ENCODE data around the gene HECW1. TPM values are rescaled to one million over a fixed set of nuclear protein-coding genes. Genes with fewer than 3 reads are reported as not detected.
A peak's percentile ranks its signal among the peaks of the same experiment; 100 is the strongest.

HECW1 gene
- total RNA-seq, 1 donor from 2014 or later = 1.6 TPM

GRCh38 chr7:43113622-43114457 is 1.4 kb downstream of the HECW1 start:
- intact Hi-C loops (cut with DNase I) = no loop called here
- TF ChIP-seq, protein P1, sequence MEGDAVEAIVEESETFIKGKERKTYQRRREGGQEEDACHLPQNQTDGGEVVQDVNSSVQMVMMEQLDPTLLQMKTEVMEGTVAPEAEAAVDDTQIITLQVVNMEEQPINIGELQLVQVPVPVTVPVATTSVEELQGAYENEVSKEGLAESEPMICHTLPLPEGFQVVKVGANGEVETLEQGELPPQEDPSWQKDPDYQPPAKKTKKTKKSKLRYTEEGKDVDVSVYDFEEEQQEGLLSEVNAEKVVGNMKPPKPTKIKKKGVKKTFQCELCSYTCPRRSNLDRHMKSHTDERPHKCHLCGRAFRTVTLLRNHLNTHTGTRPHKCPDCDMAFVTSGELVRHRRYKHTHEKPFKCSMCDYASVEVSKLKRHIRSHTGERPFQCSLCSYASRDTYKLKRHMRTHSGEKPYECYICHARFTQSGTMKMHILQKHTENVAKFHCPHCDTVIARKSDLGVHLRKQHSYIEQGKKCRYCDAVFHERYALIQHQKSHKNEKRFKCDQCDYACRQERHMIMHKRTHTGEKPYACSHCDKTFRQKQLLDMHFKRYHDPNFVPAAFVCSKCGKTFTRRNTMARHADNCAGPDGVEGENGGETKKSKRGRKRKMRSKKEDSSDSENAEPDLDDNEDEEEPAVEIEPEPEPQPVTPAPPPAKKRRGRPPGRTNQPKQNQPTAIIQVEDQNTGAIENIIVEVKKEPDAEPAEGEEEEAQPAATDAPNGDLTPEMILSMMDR (IDR thresholded peaks at IDR 0.05) = no peak

GRCh38 chr7:43114458-43114780 is 2.0 kb downstream of the HECW1 start:
- peaks cover 74% of the 10 kb centered on the region for H3K27me3 ChIP-seq
- ATAC-seq (no peak), DNase-seq (no peak)
- peaks cover 13% of the 10 kb centered on the region for H3K4me1 ChIP-seq
- no peaks in the 10 kb centered on the region for H3K36me3 ChIP-seq
- H3K27ac ChIP-seq = no peak overlapping the region
- no peak overlapping the region for H3K4me3 ChIP-seq
- no peaks in the 10 kb centered on the region for H3K9me3 ChIP-seq
- intact Hi-C loops (cut with DNase I) = no loop called here
- TF ChIP-seq, protein P1 (IDR thresholded peaks at IDR 0.05) = no peak

More at GRCh38 chr7:43113622-43114457, 1.4 kb downstream of the HECW1 start:
- ATAC-seq = peak; percentile 11
- peak overlapping the region; percentile 38 for H3K4me3 ChIP-seq
- H3K27me3 ChIP-seq = peaks cover 74% of the 10 kb centered on the region
- no peaks in the 10 kb centered on the region for H3K9me3 ChIP-seq
- no peak for DNase-seq
- no peaks in the 10 kb centered on the region for H3K36me3 ChIP-seq
- H3K4me1 ChIP-seq = peaks cover 13% of the 10 kb centered on the region
- H3K27ac ChIP-seq = no peak overlapping the region

GRCh38 chr7:43116451-43116850 is 4.0 kb downstream of the HECW1 start:
- DNase-seq (no peak), ATAC-seq (no peak)
- intact Hi-C loops (cut with DNase I) = no loop called here
- Histone ChIP-seq H3K27me3 (peaks cover 61% of the 10 kb centered on the region), H3K9me3 (no peaks in the 10 kb centered on the region), H3K27ac (no peak overlapping the region), H3K4me3 (no peak overlapping the region), H3K36me3 (no peaks in the 10 kb centered on the region), H3K4me1 (peaks cover 13% of the 10 kb centered on the region)
- TF ChIP-seq, protein P1 (IDR thresholded peaks at IDR 0.05) = no peak

GRCh38 chr7:43117095-43117494 is 4.6 kb downstream of the HECW1 start:
- peaks cover 55% of the 10 kb centered on the region for H3K27me3 ChIP-seq
- H3K36me3 ChIP-seq = no peaks in the 10 kb centered on the region
- H3K4me1 ChIP-seq = peaks cover 13% of the 10 kb centered on the region
- intact Hi-C loops (cut with DNase I) = no loop called here
- no peak for ATAC-seq
- DNase-seq = no peak
- TF ChIP-seq, protein P1 (IDR thresholded peaks at IDR 0.05) = no peak
- no peak overlapping the region for H3K27ac ChIP-seq
- H3K4me3 ChIP-seq = no peak overlapping the region
- H3K9me3 ChIP-seq = no peaks in the 10 kb centered on the region

DNA sequence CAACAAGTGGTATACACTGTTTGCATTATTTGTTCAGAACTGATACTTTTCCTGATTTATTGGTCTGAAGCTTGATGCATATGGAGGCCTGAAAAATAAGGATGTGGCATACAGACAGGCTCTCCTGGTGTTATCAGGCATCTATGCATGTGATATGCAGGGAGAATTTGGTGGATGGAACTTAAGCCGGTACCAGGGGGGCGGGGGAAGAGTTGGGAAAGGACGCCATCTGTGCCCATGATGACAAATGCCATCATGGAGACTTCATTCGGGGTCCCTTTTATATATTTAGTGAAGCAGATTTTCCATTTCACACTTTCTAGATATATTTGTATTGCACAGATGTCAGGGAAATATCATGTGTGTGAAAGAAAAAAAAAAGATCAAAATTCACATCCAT is 5.4 kb downstream of the HECW1 start:
- intact Hi-C loops (cut with DNase I) = no loop called here
- no peaks in the 10 kb centered on the region for H3K36me3 ChIP-seq
- no peak overlapping the region for H3K4me3 ChIP-seq
- peaks cover 10% of the 10 kb centered on the region for H3K4me1 ChIP-seq
- TF ChIP-seq, protein P1 (IDR thresholded peaks at IDR 0.05) = no peak
- ATAC-seq (no peak), DNase-seq (no peak)
- peaks cover 47% of the 10 kb centered on the region for H3K27me3 ChIP-seq
- no peak overlapping the region for H3K27ac ChIP-seq
- no peaks in the 10 kb centered on the region for H3K9me3 ChIP-seq
